CD4-positive, alpha-beta T cell treated with Interleukin-10 for 1 hour (primary cell): ENCODE measurements around the gene ALPL.

ENCODE experiments used
- DNase-seq: peaks from one replicate; pipeline ENCODE4 v3.0.0-alpha.2; 2020

The ALPL gene

GRCh38 chr1:21621761-21622436, 112.7 kb downstream of the ALPL start:
- no peak for DNase-seq

- peak; percentile 45 for DNase-seq
Observed at GRCh38 chr1:21622466-21623315, 113.5 kb downstream of the ALPL start.

- no peak for DNase-seq
Observed at GRCh38 chr1:21623410-21623961, 114.3 kb downstream of the ALPL start.

GRCh38 chr1:21624571-21625389, 115.6 kb downstream of the ALPL start:
- DNase-seq, result no peak

DNA sequence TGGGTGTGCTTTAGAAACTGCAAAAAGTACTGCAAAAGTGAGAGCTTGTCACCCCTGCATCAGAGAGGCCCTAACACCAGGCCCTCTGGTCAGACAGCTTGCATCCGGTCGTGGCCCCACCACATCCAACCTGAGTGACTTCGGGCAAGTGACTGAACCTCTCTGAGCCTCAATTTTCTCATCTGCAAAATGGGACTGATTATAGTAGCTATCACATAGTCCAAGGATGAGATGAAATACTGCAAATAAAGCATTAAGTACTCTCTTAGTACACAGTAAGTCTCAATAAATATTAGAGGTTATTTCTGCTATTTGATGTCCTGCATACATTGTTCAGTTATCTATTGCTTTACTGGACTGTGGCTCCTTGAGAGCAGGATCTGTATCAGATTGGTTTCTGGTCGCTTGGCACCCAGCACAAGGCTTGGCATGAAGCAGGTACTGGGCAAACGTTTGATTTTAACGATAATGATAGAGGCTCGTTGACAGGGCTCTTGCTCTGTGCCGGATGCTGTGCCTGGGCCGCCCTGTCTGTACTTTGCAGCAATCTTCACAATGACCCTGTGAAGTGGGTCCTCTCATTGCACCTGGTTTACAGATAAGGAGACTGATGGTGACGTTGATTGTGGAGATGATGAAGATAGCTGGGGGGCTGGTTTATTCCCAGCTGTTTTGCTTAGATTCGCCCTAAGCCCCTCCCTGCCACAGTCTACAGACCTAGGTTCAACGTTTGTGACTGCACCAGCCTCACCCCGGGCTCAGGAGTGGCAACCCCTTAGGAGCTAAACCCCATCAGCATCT, 116.4 kb downstream of the ALPL start:
- no peak for DNase-seq

GRCh38 chr1:21626921-21627339, 117.7 kb downstream of the ALPL start:
- DNase-seq, result no peak
